A204.1 (cell line): ENCODE data around the gene NFATC2.

Experiments used
- FAIRE-seq: peaks from 2 replicates; lab custom pipeline; 2012; peaks lifted over from hg19 to GRCh38; lab: Jason Lieb, UNC

NFATC2 gene

GRCh38 chr20:51513545-51513944 lies 29.0 kb downstream of the NFATC2 start:
- FAIRE-seq: no peak

- no peak for FAIRE-seq
Observed at GRCh38 chr20:51512645-51513044, 29.9 kb downstream of the NFATC2 start.

- no peak for FAIRE-seq
Observed at GRCh38 chr20:51511861-51512619, 30.5 kb downstream of the NFATC2 start.

GRCh38 chr20:51510936-51511605 lies 31.4 kb downstream of the NFATC2 start:
- no peak for FAIRE-seq

- no peak for FAIRE-seq
Observed at GRCh38 chr20:51510169-51510568, 32.4 kb downstream of the NFATC2 start.

- no peak for FAIRE-seq
Observed at GRCh38 chr20:51509208-51509607, 33.3 kb downstream of the NFATC2 start.

GRCh38 chr20:51508780-51509179 lies 33.7 kb downstream of the NFATC2 start:
- FAIRE-seq: no peak

GRCh38 chr20:51508158-51508557 lies 34.4 kb downstream of the NFATC2 start:
- FAIRE-seq: no peak

GRCh38 chr20:51507216-51508036 lies 35.1 kb downstream of the NFATC2 start:
- FAIRE-seq: no peak

GRCh38 chr20:51506527-51507215 lies 35.8 kb downstream of the NFATC2 start:
- FAIRE-seq: no peak

- FAIRE-seq: no peak
Observed at GRCh38 chr20:51505566-51505965, 37.0 kb downstream of the NFATC2 start.

- no peak for FAIRE-seq
Observed at GRCh38 chr20:51503376-51503775, 39.1 kb downstream of the NFATC2 start.

GRCh38 chr20:51500936-51501335 lies 41.6 kb downstream of the NFATC2 start:
- FAIRE-seq: no peak

GRCh38 chr20:51500311-51500710 lies 42.2 kb downstream of the NFATC2 start:
- no peak for FAIRE-seq

GRCh38 chr20:51498765-51499540 lies 43.6 kb downstream of the NFATC2 start:
- FAIRE-seq: no peak

- FAIRE-seq: no peak
Observed at GRCh38 chr20:51497542-51498467, 44.7 kb downstream of the NFATC2 start.

GRCh38 chr20:51496964-51497363 lies 45.6 kb downstream of the NFATC2 start:
- FAIRE-seq: no peak

- no peak for FAIRE-seq
Observed at GRCh38 chr20:51495921-51496545, 46.5 kb downstream of the NFATC2 start.

- no peak for FAIRE-seq
Observed at GRCh38 chr20:51495291-51495690, 47.2 kb downstream of the NFATC2 start.
